GM12878 (cell line): ENCODE results near the gene DCPS. TPM values are rescaled to one million over a fixed set of nuclear protein-coding genes. Genes with fewer than 3 reads are reported as not detected.

Source experiments
- ATAC-seq: fragments of 200-7000 bp; cut with Tn5 transposase; 3 replicates; pipeline ENCODE4 v1.9.1; 2020; ENCODE audit warnings: mild to moderate bottlenecking, moderate library complexity
- BruUV-seq: library from RNA; stranded (reverse); fragments of 400-500 nt; replicated peaks from 2 replicates; lab custom pipeline; 2021; lab: Mats Ljungman, UMichigan
- CTCF ChIA-PET: fragments of 300-600 bp; sonication (Branson Sonifier 250); formaldehyde crosslinking; extraction: SDS; loops from one replicate; lab custom pipeline; 2021; ENCODE audit warnings: inconsistent platforms; lab: Yijun Ruan, JAX
- POLR2A ChIA-PET: fragments of 350-600 bp; formaldehyde crosslinking; extraction: SDS; loops from one replicate; lab custom pipeline; 2021; ENCODE audit warnings: inconsistent platforms; lab: Charles Lee
- RAD21 ChIA-PET: fragments of 300-600 bp; sonication (Branson Sonifier 250); formaldehyde crosslinking; loops from one replicate; lab custom pipeline; 2023; ENCODE audit warnings: antibody characterized with exemption; ENCODE audit not compliant: unreplicated experiment; lab: Charles Lee
- SMC1A ChIA-PET: fragments of 300-600 bp; sonication (Branson Sonifier 250); formaldehyde crosslinking; loops from one replicate; lab custom pipeline; 2023; ENCODE audit not compliant: unreplicated experiment, uncharacterized antibody; lab: Charles Lee
- DNase-seq: peaks from one replicate; pipeline ENCODE4 v3.0.0-alpha.2; 2011; ENCODE audit warnings: low read depth, low spot score
- FAIRE-seq: peaks from 3 replicates; lab custom pipeline; 2011; peaks lifted over from hg19 to GRCh38; lab: Jason Lieb, UNC
- H2AFZ ChIP-seq: 2 replicates; pipeline ENCODE4 v1.6.0; 2011; ENCODE audit warnings: low read depth, low read length, control low read depth; ENCODE audit not compliant: control insufficient read depth
- H3K27ac ChIP-seq: 2 replicates; pipeline ENCODE4 v1.5.1; 2011; ENCODE audit warnings: control low read depth; ENCODE audit not compliant: control insufficient read depth, insufficient read depth
- H3K27me3 ChIP-seq, 2 experiments: replicated peaks in 1 of 2; 2 replicates each; pipeline versions ENCODE4 v1.6.0 to v1.6.1; 2011; ENCODE audit warnings: low read length in 1 of 2; ENCODE audit not compliant: control insufficient read depth in 2 of 2, insufficient read depth in 2 of 2
- H3K36me3 ChIP-seq, 2 experiments: 2 replicates each; pipeline ENCODE4 v1.5.1; 2011; ENCODE audit warnings: low read length in 1 of 2; ENCODE audit not compliant: control insufficient read depth in 2 of 2, insufficient read depth in 2 of 2
- H3K4me1 ChIP-seq: 2 replicates; pipeline ENCODE4 v1.6.1; 2011; ENCODE audit warnings: mild to moderate bottlenecking, low read length, moderate library complexity, mixed read lengths; ENCODE audit not compliant: control insufficient read depth, insufficient read depth
- H3K4me2 ChIP-seq: 2 replicates; pipeline ENCODE4 v1.6.0; 2011; ENCODE audit warnings: control low read depth; ENCODE audit not compliant: control insufficient read depth, insufficient read depth
- H3K4me3 ChIP-seq: fragments of 200-600 bp; sonication (generic); 2 replicates; pipeline ENCODE4 v1.5.1; 2016
- H3K79me2 ChIP-seq: 2 replicates; pipeline ENCODE4 v1.6.0; 2011; ENCODE audit warnings: low read length; ENCODE audit not compliant: control insufficient read depth, insufficient read depth
- H3K9ac ChIP-seq: 2 replicates; pipeline ENCODE4 v1.8.0; 2011; ENCODE audit warnings: low read length, control low read depth, mixed read lengths; ENCODE audit not compliant: control insufficient read depth, insufficient read depth
- H3K9me3 ChIP-seq: replicated peaks from 3 replicates; pipeline ENCODE4 v1.5.1; 2011; ENCODE audit warnings: mild to moderate bottlenecking, low read length; ENCODE audit not compliant: control insufficient read depth, insufficient read depth
- H4K20me1 ChIP-seq: 2 replicates; pipeline ENCODE4 v1.6.0; 2011; ENCODE audit not compliant: control insufficient read depth, insufficient read depth
- ATF3 ChIP-seq: IDR thresholded peaks from 2 replicates; pipeline ENCODE4 v1.6.1; 2011; ENCODE audit warnings: low read depth, mild to moderate bottlenecking, low read length, moderate library complexity, borderline replicate concordance; ENCODE audit errors: extremely low read depth
- CHD2 ChIP-seq: IDR thresholded peaks from 2 replicates; pipeline ENCODE4 v1.6.1; 2011; ENCODE audit warnings: low read depth, low read length, improper control_type of control experiment, borderline replicate concordance
- E2F4 ChIP-seq: IDR thresholded peaks from 2 replicates; pipeline ENCODE4 v1.6.1; 2012; ENCODE audit warnings: low read depth, low read length, improper control_type of control experiment
- FOXM1 ChIP-seq: IDR thresholded peaks from 2 replicates; pipeline ENCODE4 v1.6.1; 2012; ENCODE audit warnings: low read depth, mild to moderate bottlenecking, inconsistent platforms, low read length, moderate library complexity
- GATAD2B ChIP-seq: fragments of 450-650 bp; conservative IDR thresholded peaks from 2 replicates; pipeline ENCODE4 v1.6.1; 2017; ENCODE audit warnings: low read depth, mild to moderate bottlenecking, moderate library complexity
- MAX ChIP-seq: IDR thresholded peaks from 2 replicates; pipeline ENCODE4 v1.6.1; 2012; ENCODE audit warnings: low read depth, low read length, improper control_type of control experiment
- MEF2B ChIP-seq: fragments of 450-650 bp; IDR thresholded peaks from 2 replicates; pipeline ENCODE4 v1.6.1; 2018; ENCODE audit warnings: mild to moderate bottlenecking, moderate library complexity; ENCODE audit not compliant: partially characterized antibody, poor library complexity, severe bottlenecking
- TCF3 ChIP-seq: IDR thresholded peaks from 2 replicates; pipeline ENCODE4 v1.6.1; 2012; ENCODE audit warnings: low read depth, mild to moderate bottlenecking, low read length, borderline replicate concordance; ENCODE audit not compliant: insufficient read depth
- TCF7 ChIP-seq: IDR thresholded peaks from 2 replicates; pipeline ENCODE4 v1.6.1; 2014; ENCODE audit warnings: antibody characterized with exemption, borderline replicate concordance
- YBX1 ChIP-seq: fragments of 450-650 bp; IDR thresholded peaks from 2 replicates; pipeline ENCODE4 v1.6.1; 2016; ENCODE audit warnings: antibody characterized with exemption
- ZBTB33 ChIP-seq: fragments of 450-650 bp; IDR thresholded peaks from 2 replicates; pipeline ENCODE4 v1.6.1; 2017; ENCODE audit warnings: mild to moderate bottlenecking
- ZBTB4 ChIP-seq: fragments of 450-650 bp; formaldehyde crosslinking; IDR thresholded peaks from 2 replicates; pipeline ENCODE4 v1.4.0; 2022; ENCODE audit warnings: mild to moderate bottlenecking, moderate library complexity
- WGBS: methylation state at CpG from one replicate; pipeline ENCODE4 v1.1.6; 2016; ENCODE audit warnings: low lambda C conversion rate; ENCODE audit not compliant: insufficient replicate concordance, insufficient coverage; ENCODE audit errors: missing lambda C conversion rate; 5-methylcytosine and 5-hydroxymethylcytosine counted together
- in situ Hi-C: fragments of 300-500 bp; cut with MboI; formaldehyde crosslinking; loops from 9 replicates; pipeline ENCODE4 v1.14.3; 2018; ENCODE audit warnings: mixed read lengths
- intact Hi-C: fragments of 100-400 bp; cut with micrococcal nuclease; formaldehyde crosslinking; loops from one replicate; pipeline ENCODE4 v1.14.2; 2022; ENCODE audit not compliant: unreplicated experiment
- polyA plus RNA-seq, 11 experiments: library from polyadenylated mRNA; depleted of rRNA in 4 of 11; unstranded in 6 of 11; stranded (reverse) in 5 of 11; fragments of >200 nt; fragmentation: Nextera tagmentation in 4 of 11; fragmentation: Illumina TruSeq in 1 of 11; extraction: Ambion mirVana in 4 of 11; extraction: Trizol in 1 of 11; gene quantifications; 1 replicate in 1 of 11; 2 replicates in 10 of 11; pipeline versions ENCODE4 v1.2.1 to v1.2.3, GENCODE V29; 2011 to 2016; ENCODE audit warnings: inconsistent platforms in 2 of 11, missing spikeins in 2 of 11, low read depth in 1 of 11
- total RNA-seq, 4 experiments: library from RNA; depleted of rRNA in 3 of 4; stranded (reverse); fragments of >200 nt in 3 of 4; fragmentation: Illumina TruSeq in 1 of 4; extraction: Trizol in 1 of 4; gene quantifications; 2 replicates each; pipeline versions ENCODE4 v1.2.1 to v1.2.3, GENCODE V29; 2013 to 2021

Gene DCPS
- total and polyA plus RNA-seq, 10 of the 15 experiments (the other 5 are each of a cell fraction or from before 2014, with no cell fraction given), result 23.5 to 101 (median 67.4) TPM

GRCh38 chr11:126362879-126363655, 59.2 kb downstream of the DCPS start (continued):
- TF ChIP-seq ZBTB33 (no peak), GATAD2B (no peak), TCF7 (no peak), MAX (no peak), ATF3 (no peak), CHD2 (no peak), TCF3 (no peak)

DNA sequence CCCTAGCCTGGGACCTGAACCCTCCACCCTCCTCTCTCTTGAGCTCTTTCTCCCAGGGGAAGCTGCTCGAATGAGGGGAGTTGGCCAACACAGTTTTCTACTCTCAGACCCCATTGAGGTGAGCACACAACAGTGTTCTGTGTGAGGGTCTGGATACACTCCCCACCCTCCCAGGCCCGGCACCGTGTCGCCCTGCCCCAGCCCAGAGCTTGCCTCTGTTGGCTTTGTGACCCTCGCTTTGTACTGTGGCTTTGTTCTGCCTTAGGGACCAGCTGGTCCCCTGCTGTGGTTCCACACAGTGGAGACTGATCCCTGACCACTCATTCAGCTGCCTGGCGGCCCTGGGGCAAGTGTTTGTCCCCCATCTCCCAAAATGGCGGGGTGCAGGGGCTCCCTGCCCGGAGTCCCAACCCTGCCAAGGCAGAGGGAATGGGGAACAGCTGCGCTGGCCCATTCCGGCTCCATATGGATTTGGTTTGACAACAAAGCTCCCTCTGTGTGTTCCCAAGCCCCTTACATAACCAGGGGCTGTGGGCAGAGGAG, 59.9 kb downstream of the DCPS start:
- in situ Hi-C loops (no loop called here), intact Hi-C loops (no loop called here)
- no peak for FAIRE-seq
- no peak for ATAC-seq
- TF ChIP-seq MEF2B, result no peak
- TF ChIP-seq E2F4, result no peak
- TF ChIP-seq YBX1, result no peak
- TF ChIP-seq ZBTB4 (CRISPR knock-in tag), result no peak
- no peak for TF ChIP-seq FOXM1
- Histone ChIP-seq H3K4me3 (no peak overlapping the region), H2AFZ (no peak overlapping the region), H3K36me3 (no peaks in the 10 kb centered on the region), H4K20me1 (no peaks in the 10 kb centered on the region), H3K9me3 (no peaks in the 10 kb centered on the region), H3K27me3 (no peaks in the 10 kb centered on the region), H3K4me2 (no peak overlapping the region), H3K27ac (no peak overlapping the region), H3K79me2 (no peaks in the 10 kb centered on the region), H3K9ac (no peak overlapping the region), H3K4me1 (no peaks in the 10 kb centered on the region)
- SMC1A ChIA-PET, result no interaction called here
- no TSS peak for BruUV-seq
- POLR2A ChIA-PET, result no interaction called here
- no peak for DNase-seq
- CTCF ChIA-PET, result interaction anchor here (1.1 kb wide), 1 partner anchor 10 kb away, joined by 3 read pairs; no protein-coding TSS in a partner anchor
- RAD21 ChIA-PET, result no interaction called here
- WGBS, result 40% methylated on average over 8 of the region's 10 CpGs
